A673 (cell line): ENCODE measurements around the gene DMD. TPM values are rescaled to one million over a fixed set of nuclear protein-coding genes. Genes with fewer than 3 reads are reported as not detected.

Experiments used
- BruUV-seq: library from RNA; stranded (reverse); fragments of 400-500 nt; replicated peaks from 2 replicates; lab custom pipeline; 2021; lab: Mats Ljungman, UMichigan
- CTCF ChIA-PET: fragments of 300-600 bp; sonication (Branson Sonifier 250); formaldehyde crosslinking; loops from one replicate; lab custom pipeline; 2022; ENCODE audit warnings: antibody characterized with exemption; lab: Charles Lee
- POLR2A ChIA-PET: fragments of 300-600 bp; sonication (Branson Sonifier 250); formaldehyde crosslinking; loops from one replicate; lab custom pipeline; 2022; ENCODE audit warnings: antibody characterized with exemption; ENCODE audit not compliant: low non-redundant PET; lab: Charles Lee
- DNase-seq: peaks from one replicate; pipeline ENCODE4 v3.0.0-alpha.2; 2015; ENCODE audit warnings: low spot score
- H3K27ac ChIP-seq: fragments of 200-600 bp; sonication (generic); 2 replicates; pipeline ENCODE4 v1.5.1; 2016; ENCODE audit warnings: mixed run types, low read depth, mild to moderate bottlenecking, mixed read lengths, antibody characterized with exemption, low read length; ENCODE audit not compliant: poor library complexity, severe bottlenecking
- H3K27me3 ChIP-seq: fragments of 200-600 bp; sonication (generic); replicated peaks from 2 replicates; pipeline ENCODE4 v1.6.1; 2017; ENCODE audit warnings: mixed run types, low read depth, mild to moderate bottlenecking, mixed read lengths, antibody characterized with exemption, low read length; ENCODE audit not compliant: insufficient read depth, poor library complexity
- H3K36me3 ChIP-seq: fragments of 200-600 bp; sonication (generic); 2 replicates; pipeline ENCODE4 v1.6.1; 2016; ENCODE audit warnings: mixed run types, mild to moderate bottlenecking, mixed read lengths, antibody characterized with exemption, low read length; ENCODE audit not compliant: insufficient read depth, poor library complexity, severe bottlenecking
- H3K4me1 ChIP-seq: fragments of 200-600 bp; sonication (generic); 2 replicates; pipeline ENCODE4 v1.6.1; 2017; ENCODE audit warnings: mixed run types, mild to moderate bottlenecking, mixed read lengths, antibody characterized with exemption, low read length; ENCODE audit not compliant: insufficient read depth, poor library complexity, severe bottlenecking
- H3K4me3 ChIP-seq: fragments of 200-600 bp; sonication (generic); 2 replicates; pipeline ENCODE4 v1.5.1; 2016; ENCODE audit warnings: low read depth, mixed run types, mild to moderate bottlenecking, mixed read lengths, low read length; ENCODE audit not compliant: poor library complexity, severe bottlenecking
- H3K9me3 ChIP-seq: fragments of 200-600 bp; sonication (generic); 2 replicates; pipeline ENCODE4 v1.6.1; 2016; ENCODE audit warnings: mixed run types, low read depth, mild to moderate bottlenecking, mixed read lengths, antibody characterized with exemption, low read length; ENCODE audit not compliant: poor library complexity, severe bottlenecking
- CTCF ChIP-seq: fragments of 300-800, 200-600 bp; sonication (generic); conservative IDR thresholded peaks from 2 replicates; pipeline ENCODE4 v1.5.1; 2017; ENCODE audit warnings: low read depth, mild to moderate bottlenecking, antibody characterized with exemption, low read length, moderate library complexity, mixed read lengths
- EZH2 ChIP-seq: fragments of 200-600 bp; sonication (generic); IDR thresholded peaks from 2 replicates; pipeline ENCODE4 v1.6.1; 2017; ENCODE audit warnings: borderline replicate concordance, low read depth, mild to moderate bottlenecking, mixed read lengths, antibody characterized with exemption, low read length; ENCODE audit not compliant: poor library complexity, severe bottlenecking
- intact Hi-C: fragments of 100-400 bp; cut with micrococcal nuclease; formaldehyde crosslinking; loops from one replicate; pipeline ENCODE4 v1.10.0; 2022; ENCODE audit not compliant: unreplicated experiment
- total RNA-seq: library from RNA; stranded (reverse); gene quantifications from 2 replicates; pipeline ENCODE4 v1.2.3, GENCODE V29; 2021

Gene DMD
- total RNA-seq, 1 experiment from 2014 or later = 5.4 TPM

GRCh38 chrX:31608638-31609037, 1602.7 kb downstream of the DMD start:
- no peaks in the 10 kb centered on the region for H3K4me1 ChIP-seq
- no peak for TF ChIP-seq EZH2
- TF ChIP-seq CTCF = no peak

DNA sequence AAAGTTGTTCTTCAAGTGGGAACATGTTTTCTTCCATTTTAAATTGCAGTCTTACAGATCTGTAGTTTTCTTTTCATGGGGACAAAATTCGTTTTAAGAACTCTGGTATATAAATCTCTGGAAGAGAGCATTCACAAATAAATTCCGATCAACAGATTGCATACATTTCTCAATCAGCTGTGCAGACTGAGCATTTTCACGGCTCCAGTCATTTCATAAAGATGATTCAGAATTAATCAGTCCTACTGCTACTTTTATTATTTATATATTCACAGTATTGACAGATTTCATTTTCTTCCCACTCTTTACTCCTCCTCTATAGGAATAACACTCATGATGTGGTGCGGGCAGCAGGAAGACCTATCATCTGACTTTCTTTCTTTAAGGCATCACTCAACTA, 1604.6 kb downstream of the DMD start:
- intact Hi-C loops = no loop called here
- ChIA-PET POLR2A (no interaction called here), CTCF (no interaction called here)
- no TSS peak for BruUV-seq
- Histone ChIP-seq H3K36me3 (no peaks in the 10 kb centered on the region), H3K9me3 (no peaks in the 10 kb centered on the region), H3K4me1 (no peaks in the 10 kb centered on the region), H3K27me3 (no peaks in the 10 kb centered on the region), H3K27ac (no peak overlapping the region), H3K4me3 (no peak overlapping the region)
- TF ChIP-seq CTCF = no peak
- no peak for DNase-seq

More at GRCh38 chrX:31608638-31609037, 1602.7 kb downstream of the DMD start:
- H3K4me3 ChIP-seq = no peak overlapping the region
- no peak overlapping the region for H3K27ac ChIP-seq
- no peaks in the 10 kb centered on the region for H3K36me3 ChIP-seq
- ChIA-PET CTCF (interaction anchor here (0.6 kb wide), 1 partner anchor 901 kb away, joined by 3 read pairs; no protein-coding TSS in a partner anchor), POLR2A (no interaction called here)
- no peaks in the 10 kb centered on the region for H3K27me3 ChIP-seq
- H3K9me3 ChIP-seq = no peaks in the 10 kb centered on the region
- intact Hi-C loops = no loop called here
- no TSS peak for BruUV-seq
- DNase-seq = no peak

DNA sequence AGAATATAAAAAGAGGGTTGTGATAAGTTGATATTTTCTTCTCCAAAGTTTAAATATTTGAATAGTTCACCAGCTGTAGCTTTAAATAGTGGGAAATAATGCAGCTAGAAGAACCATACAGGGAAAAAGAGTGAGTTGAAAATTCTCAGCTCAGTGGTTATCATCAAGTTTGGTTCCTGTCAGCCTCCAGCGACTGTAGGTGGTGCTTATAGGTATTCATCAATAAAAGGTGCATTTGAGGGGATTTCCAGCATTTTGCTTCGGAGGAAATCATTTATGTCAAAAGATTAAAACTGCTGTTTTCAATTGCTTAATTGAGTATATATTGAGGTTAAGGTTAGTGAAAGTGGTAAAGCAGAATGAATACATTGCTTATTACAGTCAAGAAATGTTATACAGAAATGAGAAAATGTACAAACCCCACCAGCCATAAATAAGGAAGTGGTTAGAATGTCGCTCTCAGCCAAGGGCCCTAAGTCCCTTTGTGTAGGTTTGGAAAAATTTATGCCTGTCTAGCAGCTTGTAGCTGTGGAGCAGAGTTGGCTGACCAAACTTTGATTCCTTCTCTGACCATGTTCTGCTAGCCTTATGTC, 1606.6 kb downstream of the DMD start:
- H3K4me3 ChIP-seq = no peak overlapping the region
- DNase-seq = no peak
- H3K27me3 ChIP-seq = no peaks in the 10 kb centered on the region
- intact Hi-C loops = no loop called here
- ChIA-PET CTCF (no interaction called here), POLR2A (no interaction called here)
- H3K9me3 ChIP-seq = no peaks in the 10 kb centered on the region
- H3K36me3 ChIP-seq = no peaks in the 10 kb centered on the region
- BruUV-seq = no TSS peak
- no peaks in the 10 kb centered on the region for H3K4me1 ChIP-seq
- TF ChIP-seq EZH2 (no peak), CTCF (no peak)
- no peak overlapping the region for H3K27ac ChIP-seq
